ENCODE measurements around the gene MEA1. TPM values are rescaled to one million over a fixed set of nuclear protein-coding genes. Genes with fewer than 3 reads are reported as not detected.
A peak's percentile ranks its signal among the peaks of the same experiment; 100 is the strongest.

The MEA1 gene
- total RNA-seq, 1 donor from 2014 or later, result 42.7 TPM

GRCh38 chr6:42966571-42966970 is 47.2 kb downstream of the MEA1 start:
- no peak overlapping the region for H3K27ac Mint-ChIP-seq (ENCODE audit: unreplicated experiment)
- H3K27me3 Mint-ChIP-seq (ENCODE audit: unreplicated experiment), result peaks cover 13% of the 10 kb centered on the region
- peaks cover 8% of the 10 kb centered on the region for H3K4me1 Mint-ChIP-seq (ENCODE audit: low read depth, unreplicated experiment)
- H3K4me3 Mint-ChIP-seq (ENCODE audit: unreplicated experiment), result no peak overlapping the region
- TF ChIP-seq, protein P1, sequence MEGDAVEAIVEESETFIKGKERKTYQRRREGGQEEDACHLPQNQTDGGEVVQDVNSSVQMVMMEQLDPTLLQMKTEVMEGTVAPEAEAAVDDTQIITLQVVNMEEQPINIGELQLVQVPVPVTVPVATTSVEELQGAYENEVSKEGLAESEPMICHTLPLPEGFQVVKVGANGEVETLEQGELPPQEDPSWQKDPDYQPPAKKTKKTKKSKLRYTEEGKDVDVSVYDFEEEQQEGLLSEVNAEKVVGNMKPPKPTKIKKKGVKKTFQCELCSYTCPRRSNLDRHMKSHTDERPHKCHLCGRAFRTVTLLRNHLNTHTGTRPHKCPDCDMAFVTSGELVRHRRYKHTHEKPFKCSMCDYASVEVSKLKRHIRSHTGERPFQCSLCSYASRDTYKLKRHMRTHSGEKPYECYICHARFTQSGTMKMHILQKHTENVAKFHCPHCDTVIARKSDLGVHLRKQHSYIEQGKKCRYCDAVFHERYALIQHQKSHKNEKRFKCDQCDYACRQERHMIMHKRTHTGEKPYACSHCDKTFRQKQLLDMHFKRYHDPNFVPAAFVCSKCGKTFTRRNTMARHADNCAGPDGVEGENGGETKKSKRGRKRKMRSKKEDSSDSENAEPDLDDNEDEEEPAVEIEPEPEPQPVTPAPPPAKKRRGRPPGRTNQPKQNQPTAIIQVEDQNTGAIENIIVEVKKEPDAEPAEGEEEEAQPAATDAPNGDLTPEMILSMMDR (IDR thresholded peaks at IDR 0.05; ENCODE audit: partially characterized antibody, unreplicated experiment), result no peak
- DNase-seq, result no peak
- H3K9me3 Mint-ChIP-seq (ENCODE audit: unreplicated experiment), result no peaks in the 10 kb centered on the region
- H3K36me3 Mint-ChIP-seq (ENCODE audit: unreplicated experiment), result peaks cover 5% of the 10 kb centered on the region

GRCh38 chr6:42963855-42964605 is 49.7 kb downstream of the MEA1 start:
- peak; percentile 58 for DNase-seq
- peaks cover 16% of the 10 kb centered on the region for H3K27me3 Mint-ChIP-seq (ENCODE audit: unreplicated experiment)
- H3K9me3 Mint-ChIP-seq (ENCODE audit: unreplicated experiment), result no peaks in the 10 kb centered on the region
- peaks cover 9% of the 10 kb centered on the region for H3K4me1 Mint-ChIP-seq (ENCODE audit: low read depth, unreplicated experiment)
- H3K27ac Mint-ChIP-seq (ENCODE audit: unreplicated experiment), result no peak overlapping the region
- H3K4me3 Mint-ChIP-seq (ENCODE audit: unreplicated experiment), result no peak overlapping the region
- TF ChIP-seq, protein P1 (IDR thresholded peaks at IDR 0.05; ENCODE audit: partially characterized antibody, unreplicated experiment), result peak; percentile 41
- H3K36me3 Mint-ChIP-seq (ENCODE audit: unreplicated experiment), result peaks cover 5% of the 10 kb centered on the region

- H3K27me3 Mint-ChIP-seq (ENCODE audit: unreplicated experiment), result peaks cover 16% of the 10 kb centered on the region
- peaks cover 5% of the 10 kb centered on the region for H3K36me3 Mint-ChIP-seq (ENCODE audit: unreplicated experiment)
- TF ChIP-seq, protein P1 (IDR thresholded peaks at IDR 0.05; ENCODE audit: partially characterized antibody, unreplicated experiment), result no peak
- peaks cover 9% of the 10 kb centered on the region for H3K4me1 Mint-ChIP-seq (ENCODE audit: low read depth, unreplicated experiment)
- no peak overlapping the region for H3K27ac Mint-ChIP-seq (ENCODE audit: unreplicated experiment)
- no peaks in the 10 kb centered on the region for H3K9me3 Mint-ChIP-seq (ENCODE audit: unreplicated experiment)
- DNase-seq, result no peak
- H3K4me3 Mint-ChIP-seq (ENCODE audit: unreplicated experiment), result no peak overlapping the region
Observed at GRCh38 chr6:42963179-42963854, 50.4 kb downstream of the MEA1 start.

DNA sequence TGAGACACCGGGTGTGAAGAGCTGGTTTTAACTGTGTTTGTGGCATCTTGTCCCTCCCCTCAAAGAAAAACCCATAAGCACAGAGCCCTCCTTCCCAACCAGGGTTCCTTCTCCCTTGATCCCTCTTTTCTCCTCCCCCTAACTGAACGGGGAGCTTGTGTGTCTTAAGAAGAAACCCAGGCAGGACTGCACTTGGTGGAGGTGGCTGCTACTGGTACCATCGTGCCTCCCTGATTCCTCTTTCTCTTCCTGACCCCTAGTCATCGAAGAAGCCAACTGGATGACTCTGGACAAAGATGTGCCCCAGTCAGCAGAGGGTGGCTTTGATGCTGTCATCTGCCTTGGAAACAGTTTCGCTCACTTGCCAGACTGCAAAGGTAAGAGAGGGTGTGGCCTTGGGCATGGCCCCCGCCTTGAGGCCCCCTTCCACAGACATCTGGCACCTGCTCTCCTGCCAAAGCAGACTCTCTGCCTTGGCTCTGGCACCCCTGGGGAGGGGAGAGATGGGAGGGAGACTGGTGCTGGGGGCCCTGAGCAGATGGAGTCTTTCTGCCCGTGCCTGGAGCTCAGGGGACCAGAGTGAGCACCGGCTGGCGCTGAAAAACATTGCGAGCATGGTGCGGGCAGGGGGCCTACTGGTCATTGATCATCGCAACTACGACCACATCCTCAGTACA is 51.1 kb downstream of the MEA1 start:
- no peak overlapping the region for H3K27ac Mint-ChIP-seq (ENCODE audit: unreplicated experiment)
- H3K36me3 Mint-ChIP-seq (ENCODE audit: unreplicated experiment), result peaks cover 5% of the 10 kb centered on the region
- H3K27me3 Mint-ChIP-seq (ENCODE audit: unreplicated experiment), result peaks cover 16% of the 10 kb centered on the region
- H3K4me3 Mint-ChIP-seq (ENCODE audit: unreplicated experiment), result peak overlapping the region; percentile 43
- no peak for DNase-seq
- TF ChIP-seq, protein P1 (IDR thresholded peaks at IDR 0.05; ENCODE audit: partially characterized antibody, unreplicated experiment), result no peak
- H3K4me1 Mint-ChIP-seq (ENCODE audit: low read depth, unreplicated experiment), result peaks cover 9% of the 10 kb centered on the region
- H3K9me3 Mint-ChIP-seq (ENCODE audit: unreplicated experiment), result no peaks in the 10 kb centered on the region

Data from glutamatergic neuron (in vitro differentiated cells).